Prostate gland (tissue), 2 donors: ENCODE results near the gene SEMA5A. TPM values are rescaled to one million over a fixed set of nuclear protein-coding genes. Genes with fewer than 3 reads are reported as not detected.

Source experiments
- DNase-seq: peaks from one replicate; pipeline ENCODE4 v3.0.0-alpha.2; 2019; ENCODE audit warnings: low spot score
- H3K27ac ChIP-seq, 2 donors: fragments of 200-600 bp; sonication (generic); 2 replicates each; pipeline ENCODE4 v1.5.1; 2017 to 2019
- H3K27me3 ChIP-seq: fragments of 200-600 bp; sonication (generic); replicated peaks from 2 replicates; pipeline ENCODE4 v1.5.1; 2019; ENCODE audit not compliant: insufficient read depth
- H3K36me3 ChIP-seq, 2 donors: fragments of 200-600 bp; sonication (generic); 1 replicate in 1 of 2; 2 replicates in 1 of 2; pipeline versions ENCODE4 v1.5.1 to v1.8.1; 2017 to 2019
- H3K4me1 ChIP-seq: fragments of 200-600 bp; sonication (generic); replicated peaks from 2 replicates; pipeline ENCODE4 v1.5.1; 2019
- H3K4me3 ChIP-seq, 2 donors: fragments of 200-600 bp; sonication (generic); 2 replicates each; pipeline ENCODE4 v1.5.1; 2017 to 2019
- H3K9me3 ChIP-seq: fragments of 200-600 bp; sonication (generic); 2 replicates; pipeline ENCODE4 v1.5.1; 2017
- POLR2A ChIP-seq: fragments of 450-650 bp; IDR thresholded peaks from one replicate; pipeline ENCODE4 v1.6.1; 2016; ENCODE audit warnings: antibody characterized with exemption, mild to moderate bottlenecking
- POLR2AphosphoS5 ChIP-seq: sonication (generic); formaldehyde crosslinking; IDR thresholded peaks from one replicate; pipeline ENCODE4 v1.6.1; 2017; ENCODE audit warnings: antibody characterized with exemption
- WGBS: methylation state at CpG from one replicate; pipeline ENCODE4 v1.1.5; 2018; 5-methylcytosine and 5-hydroxymethylcytosine counted together
- intact Hi-C: fragments of 100-400 bp; cut with DNase I; formaldehyde crosslinking; loops from one replicate; pipeline ENCODE4 v1.14.2; 2022
- total RNA-seq, 2 donors: library from RNA; depleted of rRNA; stranded (reverse); fragments of >200 nt; gene quantifications; one replicate each; pipeline ENCODE4 v1.1.0, GENCODE V29; 2016
- TF ChIP-seq, protein P1 (sequence below), 4 experiments: fragments of 200-600 bp in 2 of 4; fragments of 450-650 bp in 2 of 4; sonication (generic) in 2 of 4; IDR thresholded peaks; 1 replicate in 3 of 4; 2 replicates in 1 of 4; pipeline ENCODE4 v1.5.1; 2016 to 2019; ENCODE audit warnings: antibody characterized with exemption in 4 of 4, mild to moderate bottlenecking in 2 of 4, moderate library complexity in 2 of 4

The SEMA5A gene
- total RNA-seq, 2 donors from 2014 or later = 4.5 to 21.7 TPM

DNA sequence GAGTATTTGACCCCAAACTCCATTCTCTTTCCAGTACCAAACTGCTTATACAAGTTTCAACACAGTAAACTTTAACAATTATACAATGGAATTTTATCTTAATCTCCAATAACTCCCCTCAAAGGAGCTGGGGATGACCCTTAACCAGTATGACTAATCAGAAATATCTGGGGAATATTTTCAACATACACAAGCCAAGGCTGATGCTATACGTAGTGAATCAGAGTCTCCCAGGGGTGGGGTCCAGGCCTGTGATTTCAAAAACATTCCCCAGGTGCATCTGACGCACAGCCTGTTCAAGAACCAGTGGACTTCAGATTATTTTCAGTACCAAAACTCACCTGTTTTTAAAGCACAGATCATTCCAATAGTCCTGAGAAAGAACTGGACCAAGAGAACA, 11.8 kb upstream of the SEMA5A start:
- no peak overlapping the region for H3K27ac ChIP-seq
- H3K9me3 ChIP-seq = no peaks in the 10 kb centered on the region
- no peak for DNase-seq
- intact Hi-C loops = no loop called here
- H3K27me3 ChIP-seq = no peaks in the 10 kb centered on the region
- no peaks in the 10 kb centered on the region for H3K36me3 ChIP-seq
- H3K4me1 ChIP-seq = no peaks in the 10 kb centered on the region
- H3K4me3 ChIP-seq = no peak overlapping the region
- TF ChIP-seq POLR2AphosphoS5 (no peak), POLR2A (no peak)
- TF ChIP-seq, protein P1, sequence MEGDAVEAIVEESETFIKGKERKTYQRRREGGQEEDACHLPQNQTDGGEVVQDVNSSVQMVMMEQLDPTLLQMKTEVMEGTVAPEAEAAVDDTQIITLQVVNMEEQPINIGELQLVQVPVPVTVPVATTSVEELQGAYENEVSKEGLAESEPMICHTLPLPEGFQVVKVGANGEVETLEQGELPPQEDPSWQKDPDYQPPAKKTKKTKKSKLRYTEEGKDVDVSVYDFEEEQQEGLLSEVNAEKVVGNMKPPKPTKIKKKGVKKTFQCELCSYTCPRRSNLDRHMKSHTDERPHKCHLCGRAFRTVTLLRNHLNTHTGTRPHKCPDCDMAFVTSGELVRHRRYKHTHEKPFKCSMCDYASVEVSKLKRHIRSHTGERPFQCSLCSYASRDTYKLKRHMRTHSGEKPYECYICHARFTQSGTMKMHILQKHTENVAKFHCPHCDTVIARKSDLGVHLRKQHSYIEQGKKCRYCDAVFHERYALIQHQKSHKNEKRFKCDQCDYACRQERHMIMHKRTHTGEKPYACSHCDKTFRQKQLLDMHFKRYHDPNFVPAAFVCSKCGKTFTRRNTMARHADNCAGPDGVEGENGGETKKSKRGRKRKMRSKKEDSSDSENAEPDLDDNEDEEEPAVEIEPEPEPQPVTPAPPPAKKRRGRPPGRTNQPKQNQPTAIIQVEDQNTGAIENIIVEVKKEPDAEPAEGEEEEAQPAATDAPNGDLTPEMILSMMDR (IDR thresholded peaks at IDR 0.05) = no peak
- WGBS = 88% methylated on average over 2 of the region's 2 CpGs

DNA sequence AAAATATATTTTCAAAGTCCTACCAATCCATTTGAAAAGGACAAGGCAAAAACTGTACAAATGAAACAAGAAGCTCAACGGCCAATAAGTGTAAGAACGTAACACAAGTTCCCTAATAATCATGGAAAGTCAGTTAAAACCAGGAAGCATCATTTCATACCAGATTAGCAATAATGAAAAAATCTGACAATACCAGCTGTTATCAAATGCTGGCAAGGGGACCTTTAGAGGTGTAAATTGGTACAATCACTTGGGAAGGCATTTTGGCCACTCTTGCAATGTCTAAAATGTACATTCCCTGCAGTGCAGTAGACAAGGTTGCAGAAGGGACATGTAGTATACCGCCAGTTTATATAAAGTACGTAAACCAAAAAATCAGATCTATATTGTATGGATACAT, 10.1 kb upstream of the SEMA5A start:
- H3K4me3 ChIP-seq = no peak overlapping the region
- no peaks in the 10 kb centered on the region for H3K9me3 ChIP-seq
- no peaks in the 10 kb centered on the region for H3K4me1 ChIP-seq
- DNase-seq = no peak
- 94% methylated on average over 4 of the region's 4 CpGs for WGBS
- intact Hi-C loops = no loop called here
- no peaks in the 10 kb centered on the region for H3K36me3 ChIP-seq
- no peaks in the 10 kb centered on the region for H3K27me3 ChIP-seq
- H3K27ac ChIP-seq = no peak overlapping the region
- no peak for TF ChIP-seq POLR2AphosphoS5
- TF ChIP-seq, protein P1 (IDR thresholded peaks at IDR 0.05) = no peak
- TF ChIP-seq POLR2A = no peak

DNA sequence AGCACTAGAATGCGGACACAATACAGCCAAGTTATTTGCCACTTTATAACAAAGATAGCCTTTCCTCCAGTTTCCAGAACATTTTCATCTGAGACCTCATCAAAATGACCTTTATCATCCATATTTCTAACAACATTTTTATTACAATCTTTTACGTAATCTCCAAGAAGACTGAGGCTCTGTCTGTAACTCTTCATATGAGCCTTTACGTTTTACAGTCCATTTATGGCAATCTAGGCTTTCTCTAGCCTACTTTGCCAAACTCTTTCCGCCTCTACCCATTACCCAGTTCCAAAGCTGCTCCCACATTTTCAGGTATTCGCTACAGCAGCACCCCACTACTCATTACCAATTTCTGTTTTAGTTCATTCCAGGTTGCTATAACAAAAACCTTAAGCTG, 8.2 kb upstream of the SEMA5A start:
- no peaks in the 10 kb centered on the region for H3K27me3 ChIP-seq
- intact Hi-C loops = no loop called here
- 92% methylated on average over 5 of the region's 5 CpGs for whole genome bisulfite sequencing

DNA sequence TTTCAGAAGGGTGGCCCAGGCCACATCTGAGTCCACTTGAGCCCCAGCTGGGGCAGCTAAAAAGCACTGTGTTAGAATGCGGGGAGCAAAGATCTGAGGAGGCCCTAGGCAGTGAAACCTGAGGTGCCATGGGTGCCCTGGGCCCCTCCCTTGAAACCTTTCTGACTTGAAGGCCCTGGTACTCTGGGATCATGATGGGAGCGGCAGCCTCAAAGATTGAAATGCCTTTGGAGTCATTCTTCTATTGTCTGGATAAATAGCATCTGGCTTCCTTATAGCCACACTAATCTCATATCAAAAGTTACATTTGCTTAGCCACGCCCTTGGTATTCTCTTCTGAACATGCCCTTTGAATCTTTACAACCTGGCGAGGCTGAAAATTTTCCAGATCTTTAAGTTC, 7.7 kb upstream of the SEMA5A start:
- Histone ChIP-seq H3K27me3 (no peaks in the 10 kb centered on the region), H3K36me3 (no peaks in the 10 kb centered on the region), H3K4me1 (no peaks in the 10 kb centered on the region), H3K4me3 (no peak overlapping the region), H3K9me3 (no peaks in the 10 kb centered on the region), H3K27ac (no peak overlapping the region)
- TF ChIP-seq, protein P1 (IDR thresholded peaks at IDR 0.05) = no peak
- TF ChIP-seq POLR2A (no peak), POLR2AphosphoS5 (no peak)
- intact Hi-C loops = no loop called here
- 83% methylated on average over 4 of the region's 4 CpGs for WGBS
- DNase-seq = no peak

More for the DNA sequence above, 8.2 kb upstream of the SEMA5A start:
- Histone ChIP-seq H3K4me3 (no peak overlapping the region), H3K9me3 (no peaks in the 10 kb centered on the region), H3K27ac (no peak overlapping the region), H3K4me1 (no peaks in the 10 kb centered on the region), H3K36me3 (no peaks in the 10 kb centered on the region)
- DNase-seq = no peak
- no peak for TF ChIP-seq POLR2A
- TF ChIP-seq, protein P1 (IDR thresholded peaks at IDR 0.05) = no peak
- TF ChIP-seq POLR2AphosphoS5 = no peak

DNA sequence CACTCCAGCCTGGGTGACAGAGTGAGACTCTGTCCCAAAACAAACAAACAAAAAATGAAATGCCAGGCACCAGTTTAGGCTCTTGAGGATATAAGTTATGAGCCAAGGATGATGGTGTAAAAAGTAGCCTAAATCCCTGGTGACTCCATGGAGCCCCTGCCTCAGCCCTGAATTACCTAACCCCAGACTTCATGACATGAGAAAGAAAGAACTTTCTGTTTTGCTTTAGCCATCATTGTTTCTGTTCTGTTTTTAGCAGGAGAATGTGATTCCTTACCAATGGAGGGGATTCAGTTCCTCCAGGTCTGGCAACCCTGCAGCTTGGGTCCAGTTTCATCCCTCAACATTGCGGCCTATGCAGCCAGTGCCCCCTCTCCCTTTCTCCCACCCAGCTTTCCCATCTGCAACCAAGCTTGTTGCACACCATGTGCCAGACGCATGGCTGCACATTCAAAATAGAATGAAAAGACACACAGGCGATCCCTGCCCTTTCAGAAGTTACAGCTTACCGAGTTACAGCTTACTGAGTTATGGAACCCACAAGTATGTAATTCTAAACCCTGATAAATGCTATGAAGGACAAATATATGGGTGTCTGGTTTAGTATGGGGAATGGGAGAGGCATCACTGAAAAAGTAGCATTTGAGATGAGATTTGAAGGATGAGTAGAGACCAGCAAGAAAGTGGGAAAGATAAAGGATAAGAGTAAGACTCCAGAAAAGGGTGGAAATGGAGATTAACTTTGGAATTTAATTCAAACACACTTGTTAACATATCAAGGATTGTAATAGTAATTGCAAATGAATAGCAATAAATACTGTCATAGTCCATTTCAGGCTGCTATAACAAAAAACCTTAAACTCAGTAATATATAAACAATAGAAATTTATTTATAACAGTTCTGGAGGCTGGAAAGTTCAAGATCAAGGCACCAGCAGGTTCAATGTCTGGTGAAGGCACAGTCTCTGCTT, 6.0 kb upstream of the SEMA5A start:
- no peaks in the 10 kb centered on the region for H3K36me3 ChIP-seq
- no peaks in the 10 kb centered on the region for H3K9me3 ChIP-seq
- no peak for DNase-seq
- intact Hi-C loops = no loop called here
- no peak overlapping the region for H3K27ac ChIP-seq
- no peaks in the 10 kb centered on the region for H3K4me1 ChIP-seq
- TF ChIP-seq, protein P1 (IDR thresholded peaks at IDR 0.05) = no peak
- no peak for TF ChIP-seq POLR2A
- no peak overlapping the region for H3K4me3 ChIP-seq
- no peaks in the 10 kb centered on the region for H3K27me3 ChIP-seq
- WGBS = 89% methylated on average over 4 of the region's 4 CpGs
